Measurements from ENCODE around the gene ANKRD6.

DNA sequence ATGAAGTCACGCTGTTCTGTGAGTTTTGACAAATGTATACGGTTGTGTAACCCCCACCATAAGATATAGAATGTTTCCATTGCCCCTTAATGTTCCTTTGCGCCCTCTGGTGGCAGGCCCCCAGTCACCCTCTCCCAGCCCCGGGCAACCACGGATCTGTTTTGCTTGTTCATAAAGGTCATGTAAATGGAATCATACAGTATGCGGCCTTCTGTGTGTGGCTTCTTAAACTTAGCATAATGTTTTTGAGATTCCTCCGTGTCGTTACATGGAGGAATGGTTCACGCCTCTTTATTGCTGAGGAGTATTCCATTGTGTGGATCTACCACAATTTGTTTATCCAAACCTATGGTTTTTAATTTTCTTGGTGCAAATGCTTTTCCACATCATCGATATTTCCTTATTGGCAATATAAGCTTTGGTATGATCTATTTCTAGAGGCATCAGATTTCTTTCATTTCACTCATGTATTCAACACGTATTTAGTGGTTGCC is 177.2 kb downstream of the ANKRD6 start:
- TF ChIP-seq, protein P1, sequence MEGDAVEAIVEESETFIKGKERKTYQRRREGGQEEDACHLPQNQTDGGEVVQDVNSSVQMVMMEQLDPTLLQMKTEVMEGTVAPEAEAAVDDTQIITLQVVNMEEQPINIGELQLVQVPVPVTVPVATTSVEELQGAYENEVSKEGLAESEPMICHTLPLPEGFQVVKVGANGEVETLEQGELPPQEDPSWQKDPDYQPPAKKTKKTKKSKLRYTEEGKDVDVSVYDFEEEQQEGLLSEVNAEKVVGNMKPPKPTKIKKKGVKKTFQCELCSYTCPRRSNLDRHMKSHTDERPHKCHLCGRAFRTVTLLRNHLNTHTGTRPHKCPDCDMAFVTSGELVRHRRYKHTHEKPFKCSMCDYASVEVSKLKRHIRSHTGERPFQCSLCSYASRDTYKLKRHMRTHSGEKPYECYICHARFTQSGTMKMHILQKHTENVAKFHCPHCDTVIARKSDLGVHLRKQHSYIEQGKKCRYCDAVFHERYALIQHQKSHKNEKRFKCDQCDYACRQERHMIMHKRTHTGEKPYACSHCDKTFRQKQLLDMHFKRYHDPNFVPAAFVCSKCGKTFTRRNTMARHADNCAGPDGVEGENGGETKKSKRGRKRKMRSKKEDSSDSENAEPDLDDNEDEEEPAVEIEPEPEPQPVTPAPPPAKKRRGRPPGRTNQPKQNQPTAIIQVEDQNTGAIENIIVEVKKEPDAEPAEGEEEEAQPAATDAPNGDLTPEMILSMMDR (IDR thresholded peaks at IDR 0.05; ENCODE audit: insufficient read depth, low read length, poor library complexity, severe bottlenecking): peak; percentile 97
- no peak for TF ChIP-seq EZH2phosphoT487 (conservative IDR thresholded peaks at IDR 0.05; ENCODE audit: low read length)
